ENCODE measurements around the gene BICRA.

BICRA gene

DNA sequence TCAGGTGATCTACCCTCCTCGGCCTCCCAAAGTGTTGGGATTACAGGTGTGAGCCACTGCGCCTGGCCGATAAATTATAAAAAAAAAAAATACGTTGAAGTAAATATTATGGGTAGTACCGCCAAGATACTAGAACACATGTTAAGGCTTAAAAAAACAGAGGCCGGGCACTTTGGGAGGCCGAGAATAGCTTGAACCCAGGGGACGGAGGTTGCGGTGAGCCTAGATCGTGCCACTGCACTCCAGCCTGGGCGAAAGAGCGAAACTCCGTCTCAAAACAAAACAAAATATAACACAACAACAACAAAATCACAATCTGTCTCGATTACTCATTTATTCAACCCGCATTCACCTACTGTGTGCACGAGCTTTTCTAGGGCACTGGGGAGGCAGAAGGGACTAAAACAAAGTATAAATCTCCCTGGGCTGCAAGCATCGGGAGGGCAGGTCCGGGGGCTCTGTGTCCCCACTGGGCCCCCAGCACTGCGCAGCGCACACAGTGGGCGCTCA lies 1.3 kb upstream of the BICRA start:
- Histone ChIP-seq H3K4me1 (ENCODE audit: control insufficient read depth, insufficient read depth, low read length) (peaks cover 22% of the 10 kb centered on the region), H3K9me3 (replicated peaks; ENCODE audit: low read length) (no peaks in the 10 kb centered on the region), H3K4me2 (ENCODE audit: low read length) (peak overlapping the region; percentile 88), H3K36me3 (ENCODE audit: insufficient read depth, low read length) (peaks cover 11% of the 10 kb centered on the region), H3K27me3 (ENCODE audit: control insufficient read depth, insufficient read depth, low read length) (no peaks in the 10 kb centered on the region), H3K9ac (ENCODE audit: low read depth, low read length) (peak overlapping the region; percentile 100), H3K4me3 (ENCODE audit: low read length) (peak overlapping the region; percentile 99)

DNA sequence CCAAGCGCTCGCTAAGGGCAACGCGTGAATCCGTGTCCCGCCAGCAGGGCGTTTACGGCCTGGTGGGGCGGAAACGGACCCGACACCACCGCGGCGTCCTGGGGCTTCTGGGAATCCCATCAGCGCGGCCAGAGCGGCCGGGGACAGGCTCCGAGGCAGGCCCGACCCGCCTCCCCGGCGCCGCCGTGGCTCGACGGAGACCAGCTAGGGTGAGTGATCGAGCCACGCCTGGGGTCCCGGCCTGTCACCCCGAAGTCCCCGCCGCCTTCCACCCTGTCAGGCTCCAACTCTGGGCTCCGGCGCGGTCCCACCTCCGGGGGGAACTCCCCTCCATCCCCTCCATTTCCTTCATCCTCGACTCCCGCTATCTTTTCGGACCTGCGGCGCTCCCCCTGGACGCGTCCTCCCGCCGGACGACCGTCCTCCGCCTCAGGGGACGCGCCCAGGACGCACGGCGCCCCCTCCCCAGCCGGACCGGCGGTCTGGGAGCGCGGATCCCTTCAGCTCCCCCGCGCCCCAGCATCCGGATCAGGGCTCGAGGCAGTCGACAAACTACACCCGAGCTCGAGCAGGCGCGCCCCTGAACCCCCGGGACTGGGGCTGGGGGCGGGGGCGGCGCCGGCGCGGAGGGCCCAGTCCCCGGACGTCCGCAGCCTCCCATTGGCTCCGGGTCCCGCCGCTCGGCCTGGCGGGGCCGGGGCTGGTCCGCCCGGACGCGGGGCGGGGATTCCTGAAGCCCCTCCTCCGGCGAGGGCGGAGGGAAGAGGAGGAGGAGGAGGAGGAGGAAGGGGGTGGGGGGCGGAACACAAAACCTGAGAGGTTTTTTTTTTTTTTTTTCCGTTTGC lies 638 bp upstream of the BICRA start:
- peak overlapping the region; percentile 88 for H3K4me2 ChIP-seq (ENCODE audit: low read length)
- peaks cover 28% of the 10 kb centered on the region for H3K4me1 ChIP-seq (ENCODE audit: control insufficient read depth, insufficient read depth, low read length)
- peak overlapping the region; percentile 100 for H3K9ac ChIP-seq (ENCODE audit: low read depth, low read length)
- no peaks in the 10 kb centered on the region for H3K9me3 ChIP-seq (replicated peaks; ENCODE audit: low read length)
- H3K27me3 ChIP-seq (ENCODE audit: control insufficient read depth, insufficient read depth, low read length), result no peaks in the 10 kb centered on the region
- peaks cover 11% of the 10 kb centered on the region for H3K36me3 ChIP-seq (ENCODE audit: insufficient read depth, low read length)
- peak overlapping the region; percentile 99 for H3K4me3 ChIP-seq (ENCODE audit: low read length)

DNA sequence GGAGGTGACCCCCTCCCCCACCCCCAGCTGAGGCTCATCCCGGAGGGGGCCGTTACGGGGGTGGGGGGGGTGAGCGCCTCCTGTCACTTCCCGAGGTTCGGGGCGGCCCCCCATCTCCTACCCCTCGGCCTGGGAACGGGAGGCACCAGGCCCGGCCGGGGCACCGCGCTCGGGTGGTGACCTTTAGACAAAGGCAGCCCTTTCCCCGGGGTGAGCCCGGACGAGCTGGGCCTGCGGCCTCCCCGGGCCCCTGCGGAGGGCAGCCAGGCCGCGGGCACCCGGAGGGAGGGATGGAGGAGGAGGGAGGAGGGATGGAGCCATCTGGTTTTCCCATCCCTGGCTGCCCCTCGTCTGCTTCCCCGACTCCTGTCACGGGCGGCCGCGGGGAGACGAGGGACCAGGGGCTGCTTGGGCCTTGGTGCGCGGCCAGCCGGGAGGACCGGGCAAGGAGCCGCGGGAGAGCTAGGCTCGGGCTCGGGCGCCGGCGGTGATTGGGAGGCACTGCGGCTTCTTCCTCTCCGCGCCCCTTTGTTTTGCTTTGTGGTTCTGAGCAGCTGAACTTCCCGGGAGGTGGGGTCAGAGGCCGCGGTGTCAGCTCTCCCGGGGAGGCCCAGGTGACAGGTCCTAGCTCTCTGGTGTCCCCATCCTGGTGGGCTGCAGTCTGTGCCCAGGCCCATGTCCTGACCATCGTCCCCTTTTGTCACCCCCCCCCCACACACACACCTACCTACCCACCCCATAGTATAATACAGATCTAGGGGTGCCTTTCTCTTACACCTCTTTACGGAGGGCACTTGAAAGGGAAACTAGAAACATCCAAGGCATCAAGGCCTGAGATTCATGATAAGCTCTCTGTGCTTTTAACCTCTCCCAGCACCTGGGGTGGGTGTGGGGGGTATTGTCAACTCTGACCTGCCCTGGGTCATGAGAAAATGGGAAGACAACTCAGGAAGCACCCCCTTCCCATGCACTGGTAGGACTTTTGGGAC lies 1.3 kb downstream of the BICRA start:
- Histone ChIP-seq H3K4me2 (ENCODE audit: low read length) (peak overlapping the region; percentile 97), H3K4me1 (ENCODE audit: control insufficient read depth, insufficient read depth, low read length) (peaks cover 33% of the 10 kb centered on the region), H3K9ac (ENCODE audit: low read depth, low read length) (peak overlapping the region; percentile 100), H3K36me3 (ENCODE audit: insufficient read depth, low read length) (peaks cover 11% of the 10 kb centered on the region), H3K9me3 (replicated peaks; ENCODE audit: low read length) (no peaks in the 10 kb centered on the region), H3K4me3 (ENCODE audit: low read length) (peak overlapping the region; percentile 99), H3K27me3 (ENCODE audit: control insufficient read depth, insufficient read depth, low read length) (no peaks in the 10 kb centered on the region)

- Histone ChIP-seq H3K9me3 (replicated peaks; ENCODE audit: low read length) (no peaks in the 10 kb centered on the region), H3K9ac (ENCODE audit: low read depth, low read length) (peak overlapping the region; percentile 100), H3K36me3 (ENCODE audit: insufficient read depth, low read length) (peaks cover 11% of the 10 kb centered on the region), H3K4me2 (ENCODE audit: low read length) (peak overlapping the region; percentile 97), H3K27me3 (ENCODE audit: control insufficient read depth, insufficient read depth, low read length) (no peaks in the 10 kb centered on the region), H3K4me3 (ENCODE audit: low read length) (peak overlapping the region; percentile 99), H3K4me1 (ENCODE audit: control insufficient read depth, insufficient read depth, low read length) (peaks cover 33% of the 10 kb centered on the region)
These were observed 2.0 kb downstream of the BICRA start for GRCh38 chr19:47610902-47611301.

GRCh38 chr19:47613165-47614020 lies 4.5 kb downstream of the BICRA start:
- peaks cover 28% of the 10 kb centered on the region for H3K4me1 ChIP-seq (ENCODE audit: control insufficient read depth, insufficient read depth, low read length)
- H3K9me3 ChIP-seq (replicated peaks; ENCODE audit: low read length), result no peaks in the 10 kb centered on the region
- no peaks in the 10 kb centered on the region for H3K27me3 ChIP-seq (ENCODE audit: control insufficient read depth, insufficient read depth, low read length)
- peak overlapping the region; percentile 49 for H3K9ac ChIP-seq (ENCODE audit: low read depth, low read length)
- no peak overlapping the region for H3K4me3 ChIP-seq (ENCODE audit: low read length)
- peaks cover 11% of the 10 kb centered on the region for H3K36me3 ChIP-seq (ENCODE audit: insufficient read depth, low read length)
- peak overlapping the region; percentile 37 for H3K4me2 ChIP-seq (ENCODE audit: low read length)

DNA sequence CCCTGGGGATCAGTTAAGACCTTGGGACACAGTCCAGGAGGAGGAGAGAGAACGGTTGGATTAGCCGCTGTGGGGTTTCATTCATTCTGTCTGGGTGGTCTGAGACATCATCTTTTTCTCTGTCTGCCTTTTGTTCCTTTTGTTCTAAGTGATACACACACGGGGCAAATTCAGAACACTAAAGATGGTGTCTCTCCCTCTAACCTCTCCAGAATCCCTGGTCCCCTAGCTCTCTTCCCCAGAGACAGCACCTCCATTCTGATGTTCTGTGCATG lies 5.0 kb downstream of the BICRA start:
- H3K4me2 ChIP-seq (ENCODE audit: low read length), result no peak overlapping the region
- no peaks in the 10 kb centered on the region for H3K9me3 ChIP-seq (replicated peaks; ENCODE audit: low read length)
- no peak overlapping the region for H3K9ac ChIP-seq (ENCODE audit: low read depth, low read length)
- H3K36me3 ChIP-seq (ENCODE audit: insufficient read depth, low read length), result peaks cover 11% of the 10 kb centered on the region
- no peaks in the 10 kb centered on the region for H3K27me3 ChIP-seq (ENCODE audit: control insufficient read depth, insufficient read depth, low read length)
- no peak overlapping the region for H3K4me3 ChIP-seq (ENCODE audit: low read length)
- peaks cover 33% of the 10 kb centered on the region for H3K4me1 ChIP-seq (ENCODE audit: control insufficient read depth, insufficient read depth, low read length)

DNA sequence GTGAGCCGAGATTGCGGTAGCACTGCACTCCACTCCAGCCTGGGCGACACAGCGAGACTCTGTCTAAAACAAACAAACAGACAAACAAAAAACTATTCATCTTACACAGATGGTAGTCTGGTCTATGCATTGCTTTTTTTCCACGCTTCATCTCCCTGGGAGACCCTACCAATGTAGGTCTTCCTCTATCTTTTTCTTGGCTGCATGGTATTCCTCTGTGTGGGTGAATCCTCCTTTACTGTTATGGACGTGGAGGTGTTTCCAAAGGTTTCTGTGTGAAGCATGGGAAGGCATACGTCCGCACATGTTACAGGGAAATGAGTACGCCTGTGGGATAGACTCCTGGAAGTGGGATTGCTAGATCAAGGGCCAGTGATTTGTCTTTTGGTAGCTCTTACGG lies 5.6 kb downstream of the BICRA start:
- Histone ChIP-seq H3K9ac (ENCODE audit: low read depth, low read length) (no peak overlapping the region), H3K27me3 (ENCODE audit: control insufficient read depth, insufficient read depth, low read length) (no peaks in the 10 kb centered on the region), H3K4me2 (ENCODE audit: low read length) (no peak overlapping the region), H3K36me3 (ENCODE audit: insufficient read depth, low read length) (peaks cover 11% of the 10 kb centered on the region), H3K9me3 (replicated peaks; ENCODE audit: low read length) (no peaks in the 10 kb centered on the region), H3K4me1 (ENCODE audit: control insufficient read depth, insufficient read depth, low read length) (peaks cover 33% of the 10 kb centered on the region), H3K4me3 (ENCODE audit: low read length) (no peak overlapping the region)

DNA sequence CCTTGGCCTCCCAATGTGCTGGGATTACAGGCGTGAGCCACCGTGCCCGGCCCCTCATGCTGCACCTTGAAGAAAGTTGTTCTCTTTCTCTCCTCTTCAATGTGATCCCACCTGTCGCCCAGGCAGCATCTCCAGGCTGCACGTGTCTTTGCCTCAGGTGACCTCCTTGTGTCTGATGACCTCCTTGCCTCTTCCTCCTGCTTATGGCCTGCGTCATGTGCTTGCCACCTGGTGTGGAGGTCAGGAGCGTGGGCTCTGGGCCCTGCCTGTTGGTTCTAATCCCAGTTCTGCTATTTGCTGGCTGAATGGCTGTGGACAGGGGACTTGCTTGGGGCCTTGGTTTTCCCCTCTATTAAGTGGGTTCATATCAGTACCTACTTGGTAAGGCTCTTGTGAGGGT lies 6.3 kb downstream of the BICRA start:
- no peak overlapping the region for H3K4me2 ChIP-seq (ENCODE audit: low read length)
- no peak overlapping the region for H3K9ac ChIP-seq (ENCODE audit: low read depth, low read length)
- no peaks in the 10 kb centered on the region for H3K27me3 ChIP-seq (ENCODE audit: control insufficient read depth, insufficient read depth, low read length)
- no peak overlapping the region for H3K4me3 ChIP-seq (ENCODE audit: low read length)
- H3K4me1 ChIP-seq (ENCODE audit: control insufficient read depth, insufficient read depth, low read length), result peaks cover 33% of the 10 kb centered on the region
- no peaks in the 10 kb centered on the region for H3K9me3 ChIP-seq (replicated peaks; ENCODE audit: low read length)
- peaks cover 11% of the 10 kb centered on the region for H3K36me3 ChIP-seq (ENCODE audit: insufficient read depth, low read length)

DNA sequence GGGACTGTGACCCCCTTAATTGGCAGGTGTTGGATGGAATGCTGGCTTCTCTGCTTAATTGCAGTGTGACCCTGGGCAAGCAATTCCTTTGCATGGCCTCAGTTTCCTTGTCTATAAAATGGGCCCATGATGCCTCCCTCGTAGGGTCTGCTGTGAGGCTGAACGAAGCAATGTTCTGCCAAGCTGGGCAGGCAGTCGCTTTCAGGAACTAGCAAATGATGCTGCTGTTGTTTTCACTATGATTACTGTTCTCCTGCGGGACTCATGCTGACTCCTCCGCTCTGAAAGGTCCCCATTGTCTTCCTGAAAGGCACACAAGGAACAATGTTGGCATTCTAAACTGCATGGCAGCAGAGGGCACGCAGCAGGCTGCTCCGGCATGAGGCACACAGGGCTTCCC lies 6.8 kb downstream of the BICRA start:
- no peak overlapping the region for H3K4me2 ChIP-seq (ENCODE audit: low read length)
- H3K9me3 ChIP-seq (replicated peaks; ENCODE audit: low read length), result no peaks in the 10 kb centered on the region
- H3K9ac ChIP-seq (ENCODE audit: low read depth, low read length), result no peak overlapping the region
- peaks cover 9% of the 10 kb centered on the region for H3K36me3 ChIP-seq (ENCODE audit: insufficient read depth, low read length)
- H3K4me1 ChIP-seq (ENCODE audit: control insufficient read depth, insufficient read depth, low read length), result peaks cover 29% of the 10 kb centered on the region
- no peaks in the 10 kb centered on the region for H3K27me3 ChIP-seq (ENCODE audit: control insufficient read depth, insufficient read depth, low read length)
- no peak overlapping the region for H3K4me3 ChIP-seq (ENCODE audit: low read length)

DNA sequence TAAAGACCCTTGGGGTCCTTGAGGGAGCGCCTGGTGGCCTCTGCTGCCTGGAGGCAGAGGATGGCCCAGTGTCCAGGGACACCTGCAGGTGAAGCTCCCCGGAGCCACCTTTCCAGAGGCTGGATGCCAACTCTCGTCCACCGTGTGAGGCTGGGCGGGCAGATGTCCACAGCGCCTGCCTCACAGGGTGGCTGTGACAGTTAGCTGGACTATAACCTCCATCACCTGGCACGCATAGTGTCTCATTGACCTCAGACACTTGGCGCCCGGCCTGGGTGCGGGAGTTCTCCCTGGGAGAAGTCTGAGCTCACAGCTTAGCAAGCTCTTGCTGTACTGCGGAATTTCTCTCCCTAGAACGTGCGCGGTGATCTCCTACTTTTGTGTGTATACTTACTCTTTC lies 9.8 kb downstream of the BICRA start:
- Histone ChIP-seq H3K9me3 (replicated peaks; ENCODE audit: low read length) (no peaks in the 10 kb centered on the region), H3K4me3 (ENCODE audit: low read length) (no peak overlapping the region), H3K4me1 (ENCODE audit: control insufficient read depth, insufficient read depth, low read length) (peaks cover 8% of the 10 kb centered on the region), H3K9ac (ENCODE audit: low read depth, low read length) (no peak overlapping the region), H3K36me3 (ENCODE audit: insufficient read depth, low read length) (no peaks in the 10 kb centered on the region), H3K27me3 (ENCODE audit: control insufficient read depth, insufficient read depth, low read length) (no peaks in the 10 kb centered on the region), H3K4me2 (ENCODE audit: low read length) (no peak overlapping the region)

DNA sequence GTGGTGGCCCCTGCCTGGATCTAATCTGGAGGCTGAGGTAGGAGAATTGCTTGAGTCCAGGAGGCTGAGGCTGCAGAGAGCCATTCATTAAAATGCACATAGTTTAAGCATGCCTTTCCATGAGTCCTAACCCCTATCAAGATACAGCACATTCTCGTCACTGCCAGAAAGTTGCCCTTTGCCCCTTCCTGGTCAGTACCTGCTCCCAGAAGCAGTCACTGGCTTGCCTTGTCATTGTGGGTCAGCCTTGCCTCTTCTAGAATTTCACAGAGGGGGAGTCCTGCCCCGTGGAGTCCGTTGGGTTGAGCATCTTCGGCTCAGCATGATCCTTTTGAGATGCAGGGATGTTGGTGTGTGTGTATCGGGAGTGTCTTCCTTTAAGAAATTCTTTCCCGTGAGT lies 10.8 kb downstream of the BICRA start:
- H3K4me1 ChIP-seq (ENCODE audit: control insufficient read depth, insufficient read depth, low read length), result peaks cover 5% of the 10 kb centered on the region
- no peak overlapping the region for H3K9ac ChIP-seq (ENCODE audit: low read depth, low read length)
- H3K27me3 ChIP-seq (ENCODE audit: control insufficient read depth, insufficient read depth, low read length), result no peaks in the 10 kb centered on the region
- H3K36me3 ChIP-seq (ENCODE audit: insufficient read depth, low read length), result peaks cover 6% of the 10 kb centered on the region
- no peak overlapping the region for H3K4me3 ChIP-seq (ENCODE audit: low read length)
- H3K4me2 ChIP-seq (ENCODE audit: low read length), result no peak overlapping the region
- H3K9me3 ChIP-seq (replicated peaks; ENCODE audit: low read length), result no peaks in the 10 kb centered on the region
